ENCODE data around the gene UGT1A3.

The UGT1A3 gene

GRCh38 chr2:233799716-233800115 is 70.9 kb downstream of the UGT1A3 start:
- DNase-seq, result no peak

- DNase-seq, result no peak
Observed at GRCh38 chr2:233800208-233800607, 71.4 kb downstream of the UGT1A3 start.

- DNase-seq, result no peak
Observed at GRCh38 chr2:233801357-233802131, 72.7 kb downstream of the UGT1A3 start.

GRCh38 chr2:233802132-233802815 is 73.4 kb downstream of the UGT1A3 start:
- DNase-seq, result no peak

GRCh38 chr2:233803292-233803911 is 74.6 kb downstream of the UGT1A3 start:
- no peak for DNase-seq

- DNase-seq, result no peak
Observed at GRCh38 chr2:233803994-233804393, 75.2 kb downstream of the UGT1A3 start.

GRCh38 chr2:233807215-233807865 is 78.5 kb downstream of the UGT1A3 start:
- no peak for DNase-seq

GRCh38 chr2:233807966-233808935 is 79.4 kb downstream of the UGT1A3 start:
- no peak for DNase-seq

GRCh38 chr2:233810385-233810784 is 81.5 kb downstream of the UGT1A3 start:
- DNase-seq, result no peak

- DNase-seq, result no peak
Observed at GRCh38 chr2:233811087-233811486, 82.2 kb downstream of the UGT1A3 start.

- no peak for DNase-seq
Observed at GRCh38 chr2:233811732-233812131, 82.9 kb downstream of the UGT1A3 start.

- DNase-seq, result no peak
Observed at GRCh38 chr2:233813236-233814055, 84.6 kb downstream of the UGT1A3 start.

- no peak for DNase-seq
Observed at GRCh38 chr2:233814056-233814835, 85.4 kb downstream of the UGT1A3 start.

- DNase-seq, result no peak
Observed at GRCh38 chr2:233815861-233816260, 87.0 kb downstream of the UGT1A3 start.

- no peak for DNase-seq
Observed at GRCh38 chr2:233816334-233816733, 87.5 kb downstream of the UGT1A3 start.

GRCh38 chr2:233816771-233817170 is 87.9 kb downstream of the UGT1A3 start:
- DNase-seq, result no peak

- no peak for DNase-seq
Observed at GRCh38 chr2:233817361-233817911, 88.6 kb downstream of the UGT1A3 start.

- no peak for DNase-seq
Observed at GRCh38 chr2:233817995-233818638, 89.3 kb downstream of the UGT1A3 start.

Measured in DMS79 (cell line).